PC-9 (cell line): ENCODE measurements around the gene ATXN1. TPM values are rescaled to one million over a fixed set of nuclear protein-coding genes. Genes with fewer than 3 reads are reported as not detected.

Experiments used
- BruUV-seq: library from RNA; stranded (reverse); fragments of 400-500 nt; replicated peaks from 2 replicates; lab custom pipeline; 2021; lab: Mats Ljungman, UMichigan
- CTCF ChIA-PET: fragments of 300-600 bp; sonication (Branson Sonifier 250); formaldehyde crosslinking; loops from one replicate; lab custom pipeline; 2022; ENCODE audit warnings: antibody characterized with exemption; lab: Charles Lee
- POLR2A ChIA-PET: fragments of 300-600 bp; sonication (Branson Sonifier 250); formaldehyde crosslinking; loops from one replicate; lab custom pipeline; 2022; ENCODE audit warnings: antibody characterized with exemption; ENCODE audit not compliant: unreplicated experiment; lab: Charles Lee
- DNase-seq, 2 experiments: peaks; one replicate each; pipeline versions ENCODE4 v3.0.0 to v3.0.0-alpha.2; 2015 to 2022; ENCODE audit warnings: mixed read lengths in 1 of 2
- H2AFZ ChIP-seq: fragments of 200-600 bp; sonication (generic); 2 replicates; pipeline ENCODE4 v1.8.1; 2017; ENCODE audit warnings: antibody characterized with exemption
- H3F3A ChIP-seq: fragments of 200-600 bp; sonication (generic); 2 replicates; pipeline ENCODE4 v1.8.1; 2017; ENCODE audit warnings: antibody characterized with exemption, mild to moderate bottlenecking, low read depth; ENCODE audit not compliant: insufficient read depth
- H3K27ac ChIP-seq: fragments of 200-600 bp; sonication (generic); 2 replicates; pipeline ENCODE4 v1.6.1; 2016; ENCODE audit warnings: mixed run types
- H3K27me3 ChIP-seq: fragments of 200-600 bp; sonication (generic); 2 replicates; pipeline ENCODE4 v1.6.1; 2016; ENCODE audit warnings: low read depth, mixed run types; ENCODE audit not compliant: insufficient read depth
- H3K36me3 ChIP-seq: fragments of 200-600 bp; sonication (generic); 2 replicates; pipeline ENCODE4 v1.6.1; 2016; ENCODE audit warnings: low read depth, mixed run types
- H3K4me1 ChIP-seq: fragments of 200-600 bp; sonication (generic); replicated peaks from 2 replicates; pipeline ENCODE4 v1.6.1; 2016; ENCODE audit warnings: mixed run types; ENCODE audit not compliant: insufficient read depth
- H3K4me2 ChIP-seq: fragments of 200-600 bp; sonication (generic); 2 replicates; pipeline ENCODE4 v1.6.1; 2017; ENCODE audit warnings: mixed run types
- H3K4me3 ChIP-seq: fragments of 200-600 bp; sonication (generic); 2 replicates; pipeline ENCODE4 v1.6.1; 2016; ENCODE audit warnings: mixed run types
- H3K79me2 ChIP-seq: fragments of 200-600 bp; sonication (generic); 2 replicates; pipeline ENCODE4 v1.6.1; 2017; ENCODE audit warnings: low read depth, mixed run types
- H3K9me2 ChIP-seq: fragments of 200-600 bp; sonication (generic); 2 replicates; pipeline ENCODE4 v1.8.1; 2017; ENCODE audit warnings: mild to moderate bottlenecking; ENCODE audit not compliant: insufficient read depth
- H3K9me3 ChIP-seq: fragments of 200-600 bp; sonication (generic); 2 replicates; pipeline ENCODE4 v1.8.1; 2016; ENCODE audit warnings: low read depth; ENCODE audit not compliant: insufficient read depth
- H4K20me1 ChIP-seq: fragments of 200-600 bp; sonication (generic); 2 replicates; pipeline ENCODE4 v1.8.1; 2017; ENCODE audit not compliant: insufficient read depth
- CTCF ChIP-seq: fragments of 200-600 bp; sonication (generic); conservative IDR thresholded peaks from 2 replicates; pipeline ENCODE4 v1.6.1; 2017; ENCODE audit warnings: mixed run types, antibody characterized with exemption, mild to moderate bottlenecking, moderate library complexity
- EZH2 ChIP-seq: fragments of 200-600 bp; sonication (generic); IDR thresholded peaks from 2 replicates; pipeline ENCODE4 v1.8.0; 2017; ENCODE audit warnings: antibody characterized with exemption, low read depth
- intact Hi-C: fragments of 100-400 bp; cut with micrococcal nuclease; formaldehyde crosslinking; loops from one replicate; pipeline ENCODE4 v1.10.0; 2022; ENCODE audit not compliant: unreplicated experiment
- total RNA-seq: library from RNA; stranded (reverse); gene quantifications from 2 replicates; pipeline ENCODE4 v1.2.3, GENCODE V29; 2021

Gene ATXN1
- total RNA-seq, 1 experiment from 2014 or later = 42.7 TPM

GRCh38 chr6:16674801-16675392 lies 86.4 kb downstream of the ATXN1 start:
- no peak overlapping the region for H3K4me2 ChIP-seq
- no peaks in the 10 kb centered on the region for H3K36me3 ChIP-seq
- TF ChIP-seq CTCF = no peak
- no peak for TF ChIP-seq EZH2
- ChIA-PET CTCF (no interaction called here), POLR2A (interaction anchor here (0.6 kb wide), 1 partner anchor 9 kb away, joined by 7 read pairs; no protein-coding TSS in a partner anchor)
- H3K4me3 ChIP-seq = no peak overlapping the region
- H3F3A ChIP-seq = peaks cover 9% of the 10 kb centered on the region
- no peaks in the 10 kb centered on the region for H3K27me3 ChIP-seq
- DNase-seq = no peak
- H3K27ac ChIP-seq = no peak overlapping the region
- intact Hi-C loops = loop anchor here (5.0 kb wide), 1 partner anchor 37 kb away; no protein-coding TSS in a partner anchor
- no peaks in the 10 kb centered on the region for H3K9me2 ChIP-seq
- no peak overlapping the region for H2AFZ ChIP-seq
- peaks cover 18% of the 10 kb centered on the region for H3K79me2 ChIP-seq
- BruUV-seq = no TSS peak
- H4K20me1 ChIP-seq = no peaks in the 10 kb centered on the region
- H3K4me1 ChIP-seq = peaks cover 54% of the 10 kb centered on the region
- H3K9me3 ChIP-seq = no peaks in the 10 kb centered on the region

GRCh38 chr6:16673011-16673797 lies 88.1 kb downstream of the ATXN1 start:
- TF ChIP-seq CTCF (no peak), EZH2 (no peak)
- H3K4me1 ChIP-seq = peaks cover 66% of the 10 kb centered on the region

More at GRCh38 chr6:16673011-16673797, 88.1 kb downstream of the ATXN1 start:
- BruUV-seq = no TSS peak
- Histone ChIP-seq H3K79me2 (peaks cover 15% of the 10 kb centered on the region), H3K4me2 (no peak overlapping the region), H2AFZ (no peak overlapping the region), H3K9me3 (no peaks in the 10 kb centered on the region), H4K20me1 (no peaks in the 10 kb centered on the region), H3K27me3 (no peaks in the 10 kb centered on the region), H3K9me2 (no peaks in the 10 kb centered on the region), H3K27ac (no peak overlapping the region), H3F3A (peaks cover 16% of the 10 kb centered on the region), H3K4me3 (no peak overlapping the region), H3K36me3 (no peaks in the 10 kb centered on the region)
- DNase-seq = no peak
- intact Hi-C loops = loop anchor here (5.0 kb wide), 1 partner anchor 39 kb away; no protein-coding TSS in a partner anchor
- ChIA-PET POLR2A (no interaction called here), CTCF (interaction anchor here (0.6 kb wide), 1 partner anchor 413 kb away, joined by 11 read pairs; no protein-coding TSS in a partner anchor)
